B cell (primary cell): ENCODE data around the gene CCNE1.

Source experiments
- EZH2 ChIP-seq: IDR thresholded peaks from 2 replicates; pipeline ENCODE4 v1.6.1; 2012; ENCODE audit warnings: borderline replicate concordance, low read depth, mild to moderate bottlenecking, moderate library complexity, low read length; ENCODE audit not compliant: insufficient read depth, poor library complexity, severe bottlenecking
- TF ChIP-seq, protein P1 (sequence below): fragments of 200-600 bp; IDR thresholded peaks from one replicate; pipeline ENCODE4 v1.8.0; 2022; ENCODE audit warnings: antibody characterized with exemption, mild to moderate bottlenecking

DNA sequence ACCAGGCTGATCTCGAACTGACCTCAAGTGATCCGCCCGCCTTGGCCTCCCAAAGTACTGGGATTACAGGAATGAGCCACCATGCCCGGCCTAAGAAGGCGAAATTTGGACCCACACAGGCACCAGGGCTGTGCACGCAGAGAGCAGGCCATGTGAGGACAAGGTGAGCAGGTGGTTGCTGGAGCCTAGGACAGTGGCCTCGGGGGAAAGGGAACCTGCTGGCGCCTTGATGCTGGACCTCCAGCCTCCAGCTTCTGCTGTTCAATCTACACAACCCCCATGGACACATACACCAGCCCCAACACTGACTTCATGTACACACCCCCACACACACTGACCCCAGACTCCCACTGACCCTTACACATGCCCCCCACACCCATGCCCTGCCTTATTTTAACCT, 41.8 kb upstream of the CCNE1 start:
- TF ChIP-seq EZH2 = no peak
- TF ChIP-seq, protein P1, sequence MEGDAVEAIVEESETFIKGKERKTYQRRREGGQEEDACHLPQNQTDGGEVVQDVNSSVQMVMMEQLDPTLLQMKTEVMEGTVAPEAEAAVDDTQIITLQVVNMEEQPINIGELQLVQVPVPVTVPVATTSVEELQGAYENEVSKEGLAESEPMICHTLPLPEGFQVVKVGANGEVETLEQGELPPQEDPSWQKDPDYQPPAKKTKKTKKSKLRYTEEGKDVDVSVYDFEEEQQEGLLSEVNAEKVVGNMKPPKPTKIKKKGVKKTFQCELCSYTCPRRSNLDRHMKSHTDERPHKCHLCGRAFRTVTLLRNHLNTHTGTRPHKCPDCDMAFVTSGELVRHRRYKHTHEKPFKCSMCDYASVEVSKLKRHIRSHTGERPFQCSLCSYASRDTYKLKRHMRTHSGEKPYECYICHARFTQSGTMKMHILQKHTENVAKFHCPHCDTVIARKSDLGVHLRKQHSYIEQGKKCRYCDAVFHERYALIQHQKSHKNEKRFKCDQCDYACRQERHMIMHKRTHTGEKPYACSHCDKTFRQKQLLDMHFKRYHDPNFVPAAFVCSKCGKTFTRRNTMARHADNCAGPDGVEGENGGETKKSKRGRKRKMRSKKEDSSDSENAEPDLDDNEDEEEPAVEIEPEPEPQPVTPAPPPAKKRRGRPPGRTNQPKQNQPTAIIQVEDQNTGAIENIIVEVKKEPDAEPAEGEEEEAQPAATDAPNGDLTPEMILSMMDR = no peak
